Dendritic cell treated with granulocyte-macrophage colony-stimulating factor and Interleukin-4, amounts not matched to agents 40 ng/mL and 50 ng/mL, for 4 days (primary cell): Measurements from ENCODE around the gene FANCM.
"Not testable (repeated sequence)": the region's sequence is repeated elsewhere in the genome, so short reads cannot be mapped to it uniquely, and the experiment has no call there.

ENCODE experiments used
- H3K27ac Mint-ChIP-seq: one replicate; pipeline ENCODE4 v1.8.0; 2022; ENCODE audit warnings: mild to moderate bottlenecking, mixed read lengths
- H3K27me3 Mint-ChIP-seq: one replicate; pipeline ENCODE4 v1.8.0; 2022; ENCODE audit warnings: mild to moderate bottlenecking, mixed read lengths
- H3K36me3 Mint-ChIP-seq: one replicate; pipeline ENCODE4 v1.8.0; 2022; ENCODE audit warnings: low read depth, mixed read lengths
- H3K4me1 Mint-ChIP-seq: one replicate; pipeline ENCODE4 v1.8.0; 2022; ENCODE audit warnings: low read depth, mixed read lengths
- H3K4me3 Mint-ChIP-seq: one replicate; pipeline ENCODE4 v1.8.0; 2022; ENCODE audit warnings: mild to moderate bottlenecking, moderate library complexity, mixed read lengths
- H3K9me3 Mint-ChIP-seq: one replicate; pipeline ENCODE4 v1.8.0; 2022; ENCODE audit warnings: mixed read lengths
- intact Hi-C: fragments of 100-400 bp; cut with micrococcal nuclease; formaldehyde crosslinking; loops from one replicate; pipeline ENCODE4 v1.15.0; 2022

Gene FANCM

DNA sequence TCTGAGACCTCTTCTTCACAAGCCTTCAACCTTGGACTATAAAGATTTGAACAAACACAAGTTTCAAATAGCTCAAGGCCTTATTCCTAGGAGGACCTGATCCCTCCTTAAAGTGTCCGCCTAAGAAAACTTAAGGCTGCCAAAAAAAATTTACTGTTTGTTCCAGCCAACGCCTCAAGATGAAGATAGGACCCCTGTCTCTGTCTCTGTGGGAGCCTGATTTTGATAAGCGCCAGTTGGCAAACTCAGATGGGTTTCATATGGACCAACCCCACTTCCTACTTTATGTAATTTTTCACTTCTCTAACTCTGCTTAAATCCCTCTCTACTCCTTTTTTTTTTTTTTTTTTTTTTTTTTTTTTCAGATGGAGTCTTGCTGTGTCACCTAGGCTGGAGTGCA, 12.5 kb upstream of the FANCM start:
- H3K4me3 Mint-ChIP-seq, result no peak overlapping the region
- H3K27me3 Mint-ChIP-seq, result no peaks in the 10 kb centered on the region
- intact Hi-C loops, result no loop called here
- H3K36me3 Mint-ChIP-seq, result peaks cover 91% of the 10 kb centered on the region
- no peak overlapping the region for H3K27ac Mint-ChIP-seq
- no peaks in the 10 kb centered on the region for H3K4me1 Mint-ChIP-seq
- no peaks in the 10 kb centered on the region for H3K9me3 Mint-ChIP-seq

- Mint-ChIP-seq H3K27ac (no peak overlapping the region), H3K36me3 (peaks cover 71% of the 10 kb centered on the region), H3K27me3 (no peaks in the 10 kb centered on the region), H3K4me3 (no peak overlapping the region), H3K4me1 (no peaks in the 10 kb centered on the region), H3K9me3 (no peaks in the 10 kb centered on the region)
- intact Hi-C loops, result no loop called here
Observed at GRCh38 chr14:45125754-45126153, 10.0 kb upstream of the FANCM start.

DNA sequence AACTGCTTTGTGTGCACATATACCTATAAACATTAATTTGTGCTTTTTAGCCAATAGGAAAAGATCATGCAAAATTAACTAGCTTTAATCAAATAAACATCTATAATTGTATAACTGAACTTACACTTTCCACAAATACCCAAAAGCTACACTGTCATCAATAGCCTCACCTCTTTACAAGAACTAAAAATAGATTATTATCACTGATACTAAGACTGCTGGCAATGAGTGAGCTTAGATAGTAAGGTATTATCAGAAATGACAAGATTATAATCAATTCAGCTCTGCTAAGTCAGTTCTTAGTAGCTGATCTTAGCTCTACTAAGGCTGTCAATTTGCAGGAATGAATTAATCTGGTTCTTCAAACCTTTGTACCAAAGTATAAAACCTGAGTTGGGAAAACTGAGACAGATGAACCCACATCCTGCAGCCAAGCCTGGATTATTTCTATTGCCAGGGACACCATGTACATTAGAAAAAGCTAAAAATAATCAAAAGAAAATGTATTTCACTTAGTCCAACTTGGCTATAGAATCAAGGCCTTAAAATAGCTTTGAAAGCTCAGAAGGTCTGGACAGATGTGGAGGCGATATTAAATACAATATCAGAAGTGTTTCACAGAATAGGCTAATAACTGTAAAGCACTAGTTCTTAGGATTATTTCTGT, 6.6 kb upstream of the FANCM start:
- no peaks in the 10 kb centered on the region for H3K9me3 Mint-ChIP-seq
- no peaks in the 10 kb centered on the region for H3K4me1 Mint-ChIP-seq
- no peak overlapping the region for H3K4me3 Mint-ChIP-seq
- H3K27ac Mint-ChIP-seq, result no peak overlapping the region
- intact Hi-C loops, result no loop called here
- peaks cover 47% of the 10 kb centered on the region for H3K36me3 Mint-ChIP-seq
- H3K27me3 Mint-ChIP-seq, result no peaks in the 10 kb centered on the region

- Mint-ChIP-seq H3K4me1 (peaks cover 21% of the 10 kb centered on the region), H3K4me3 (peak overlapping the region; percentile 95), H3K9me3 (no peaks in the 10 kb centered on the region), H3K27ac (peak overlapping the region; percentile 96), H3K27me3 (no peaks in the 10 kb centered on the region), H3K36me3 (peaks cover 22% of the 10 kb centered on the region)
- intact Hi-C loops, result loop anchor here (1.0 to 5.0 kb wide), 2 partner anchors 134 to 171 kb away; partner anchors contain the start of gene TOGARAM1
Observed at GRCh38 chr14:45133683-45134050, 2.1 kb upstream of the FANCM start.

GRCh38 chr14:45134051-45134958, 1.4 kb upstream of the FANCM start, which contains the start of gene FKBP3:
FKBP3 (minus strand) TSS chr14:45134481; CDS start chr14:45134456, 25 bp downstream.
- Mint-ChIP-seq H3K27ac (peak within 1 kb of the TSS; percentile 96), H3K4me1 (peaks cover 25% of the 10 kb centered on the region), H3K4me3 (peak within 1 kb of the TSS; percentile 95), H3K9me3 (no peaks in the 10 kb centered on the region), H3K27me3 (no peaks in the 10 kb centered on the region), H3K36me3 (peaks cover 21% of the 10 kb centered on the region)
- intact Hi-C loops, result loop anchor here (1.0 to 5.0 kb wide), 2 partner anchors 133 to 172 kb away; partner anchors contain the start of gene TOGARAM1

DNA sequence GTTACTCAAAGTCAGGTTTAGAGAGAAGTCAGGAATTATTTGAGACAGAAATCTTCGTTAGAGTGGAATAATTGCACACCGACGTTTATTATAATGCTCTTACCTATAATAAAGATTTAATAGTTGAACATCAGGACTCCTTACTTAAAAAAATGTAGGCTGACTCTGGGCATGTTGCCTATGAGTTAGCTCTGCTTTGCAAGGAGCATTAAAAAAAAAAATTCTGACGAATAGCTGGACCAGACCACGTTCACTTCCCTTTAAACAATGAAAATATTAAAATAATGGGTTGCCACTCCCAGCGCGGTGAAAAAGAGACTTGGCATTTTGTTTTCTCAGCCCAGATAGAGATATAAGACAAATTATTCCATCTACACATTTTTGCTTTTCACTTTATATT, 574 bp upstream of the FANCM start:
- Mint-ChIP-seq H3K27ac (peak overlapping the region; percentile 96), H3K4me1 (peaks cover 26% of the 10 kb centered on the region), H3K4me3 (peak overlapping the region; percentile 95), H3K27me3 (no peaks in the 10 kb centered on the region), H3K9me3 (no peaks in the 10 kb centered on the region), H3K36me3 (peaks cover 21% of the 10 kb centered on the region)
- intact Hi-C loops, result loop anchor here (1.0 kb wide), 3 partner anchors 51 to 238 kb away; partner anchors contain the start of genes MIS18BP1 and PRPF39

DNA sequence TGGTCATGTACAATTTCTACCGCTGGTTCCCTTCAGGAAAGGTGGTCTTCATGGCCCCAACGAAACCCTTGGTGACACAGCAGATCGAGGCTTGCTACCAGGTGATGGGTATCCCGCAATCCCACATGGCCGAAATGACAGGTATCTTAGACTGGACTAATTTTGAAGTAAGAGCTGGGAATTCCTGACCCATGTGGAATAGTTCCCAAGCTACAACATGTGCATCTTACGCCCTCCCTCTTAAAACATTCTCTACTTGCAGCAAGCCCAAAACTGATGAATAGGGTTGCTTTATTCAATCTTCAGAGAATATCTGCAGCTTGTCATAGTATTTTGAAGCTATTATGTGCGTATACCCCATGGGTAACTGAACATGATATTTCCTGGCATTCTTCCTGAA, 669 bp downstream of the FANCM start:
- Mint-ChIP-seq H3K27me3 (no peaks in the 10 kb centered on the region), H3K4me3 (peak overlapping the region; percentile 95), H3K36me3 (peaks cover 21% of the 10 kb centered on the region), H3K4me1 (peaks cover 28% of the 10 kb centered on the region), H3K9me3 (no peaks in the 10 kb centered on the region), H3K27ac (peak overlapping the region; percentile 96)
- intact Hi-C loops, result no loop called here

GRCh38 chr14:45140661-45141187, 5.0 kb downstream of the FANCM start:
- H3K9me3 Mint-ChIP-seq, result no peaks in the 10 kb centered on the region

GRCh38 chr14:45142083-45142482, 6.4 kb downstream of the FANCM start:
- H3K27ac Mint-ChIP-seq, intact Hi-C loops, H3K4me3 Mint-ChIP-seq, H3K27me3 Mint-ChIP-seq, H3K9me3 Mint-ChIP-seq, H3K36me3 Mint-ChIP-seq: not testable (repeated sequence)
- H3K4me1 Mint-ChIP-seq, result peaks cover 32% of the 10 kb centered on the region

More at GRCh38 chr14:45140661-45141187, 5.0 kb downstream of the FANCM start:
- no peak overlapping the region for H3K4me3 Mint-ChIP-seq
- no peaks in the 10 kb centered on the region for H3K27me3 Mint-ChIP-seq
- H3K4me1 Mint-ChIP-seq, result peaks cover 42% of the 10 kb centered on the region
- intact Hi-C loops, result no loop called here
- H3K27ac Mint-ChIP-seq, result no peak overlapping the region
- H3K36me3 Mint-ChIP-seq, result peaks cover 7% of the 10 kb centered on the region

DNA sequence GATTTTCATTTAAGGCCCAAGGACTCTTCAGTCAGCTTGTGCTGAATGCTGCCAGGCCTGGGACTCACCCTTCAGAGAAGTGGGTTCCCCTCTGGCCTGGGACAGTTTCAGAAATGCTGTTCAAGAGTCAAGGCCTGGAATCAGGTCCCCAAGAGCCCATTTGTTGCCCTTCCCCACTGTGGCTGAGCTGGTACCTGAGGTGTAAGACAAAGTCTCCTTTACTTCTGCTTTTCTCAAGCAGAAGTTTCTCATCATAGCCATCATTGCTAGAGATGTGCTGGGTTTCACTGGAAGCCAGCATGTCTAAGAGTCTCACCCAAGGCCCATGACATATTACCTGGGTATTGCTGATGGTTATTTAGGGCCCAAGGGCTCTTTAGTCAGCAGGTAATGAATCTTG, 8.9 kb downstream of the FANCM start:
- no peaks in the 10 kb centered on the region for H3K27me3 Mint-ChIP-seq
- no peaks in the 10 kb centered on the region for H3K9me3 Mint-ChIP-seq
- intact Hi-C loops, result no loop called here
- H3K27ac Mint-ChIP-seq, result no peak overlapping the region
- no peak overlapping the region for H3K4me3 Mint-ChIP-seq
- H3K4me1 Mint-ChIP-seq, result peaks cover 15% of the 10 kb centered on the region
- H3K36me3 Mint-ChIP-seq, result peaks cover 5% of the 10 kb centered on the region

GRCh38 chr14:45145214-45145613, 9.5 kb downstream of the FANCM start:
- Mint-ChIP-seq H3K4me1 (peaks cover 15% of the 10 kb centered on the region), H3K27ac (no peak overlapping the region), H3K36me3 (peaks cover 6% of the 10 kb centered on the region), H3K4me3 (no peak overlapping the region), H3K27me3 (no peaks in the 10 kb centered on the region), H3K9me3 (no peaks in the 10 kb centered on the region)
- intact Hi-C loops, result no loop called here

GRCh38 chr14:45149602-45150001, 13.9 kb downstream of the FANCM start:
- no peak overlapping the region for H3K27ac Mint-ChIP-seq
- no peak overlapping the region for H3K4me3 Mint-ChIP-seq
- peaks cover 6% of the 10 kb centered on the region for H3K36me3 Mint-ChIP-seq
- H3K4me1 Mint-ChIP-seq, result no peaks in the 10 kb centered on the region
- intact Hi-C loops, result no loop called here
- H3K27me3 Mint-ChIP-seq, result no peaks in the 10 kb centered on the region
- H3K9me3 Mint-ChIP-seq, result no peaks in the 10 kb centered on the region

GRCh38 chr14:45150386-45150890, 14.7 kb downstream of the FANCM start:
- intact Hi-C loops, result no loop called here
- Mint-ChIP-seq H3K4me3 (no peak overlapping the region), H3K4me1 (no peaks in the 10 kb centered on the region), H3K9me3 (no peaks in the 10 kb centered on the region), H3K27me3 (no peaks in the 10 kb centered on the region), H3K36me3 (peaks cover 6% of the 10 kb centered on the region), H3K27ac (no peak overlapping the region)

DNA sequence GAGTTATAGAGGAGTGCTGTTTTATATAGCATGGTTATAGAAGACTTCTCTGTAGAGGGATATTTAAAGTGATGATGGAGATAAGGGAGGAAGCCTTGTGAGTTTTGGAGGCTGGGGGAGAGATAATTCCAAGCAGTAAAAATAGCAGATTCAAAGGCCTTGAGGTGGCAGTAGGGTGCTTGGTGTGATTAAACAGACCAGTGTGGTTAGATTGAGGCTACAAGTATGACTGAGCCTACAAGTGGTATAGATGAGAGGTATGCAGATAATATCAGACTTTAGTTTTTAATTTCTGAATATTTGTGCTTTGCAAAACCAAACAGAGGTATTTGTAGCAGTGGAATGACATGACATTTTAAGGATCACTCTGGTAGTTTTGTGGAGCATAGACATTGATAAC, 20.3 kb downstream of the FANCM start:
- intact Hi-C loops, result no loop called here
- H3K4me3 Mint-ChIP-seq, result no peak overlapping the region
- H3K9me3 Mint-ChIP-seq, result no peaks in the 10 kb centered on the region
- H3K36me3 Mint-ChIP-seq, result peaks cover 7% of the 10 kb centered on the region
- no peak overlapping the region for H3K27ac Mint-ChIP-seq
- H3K27me3 Mint-ChIP-seq, result no peaks in the 10 kb centered on the region
- H3K4me1 Mint-ChIP-seq, result no peaks in the 10 kb centered on the region
